Measurements from ENCODE around the gene DNLZ.

Gene DNLZ

GRCh38 chr9:136370037-136370436, 6.5 kb upstream of the DNLZ start:
- Histone ChIP-seq H3K4me3 (ENCODE audit: insufficient read depth, low read depth, low read length) (no peak overlapping the region), H3K27me3 (ENCODE audit: control insufficient read depth, insufficient read depth, low read length, poor library complexity, severe bottlenecking) (no peaks in the 10 kb centered on the region), H3K27ac (ENCODE audit: insufficient read depth, low read depth, low read length, poor library complexity, severe bottlenecking) (no peak overlapping the region), H3K9me3 (ENCODE audit: control insufficient read depth, low read length) (no peaks in the 10 kb centered on the region), H3K4me1 (ENCODE audit: control insufficient read depth, insufficient read depth, low read length) (peaks cover 13% of the 10 kb centered on the region), H3K36me3 (ENCODE audit: control insufficient read depth, insufficient read depth, low read length) (no peaks in the 10 kb centered on the region)
- WGBS, 2 experiments: 94 to 96% methylated on average over 19 of the region's 19 CpGs

GRCh38 chr9:136368190-136368589, 4.6 kb upstream of the DNLZ start:
- WGBS, 2 experiments: 92 to 93% methylated on average over 18 of the region's 18 CpGs
- Histone ChIP-seq H3K4me1 (ENCODE audit: control insufficient read depth, insufficient read depth, low read length) (peaks cover 6% of the 10 kb centered on the region), H3K27ac (ENCODE audit: insufficient read depth, low read depth, low read length, poor library complexity, severe bottlenecking) (no peak overlapping the region), H3K36me3 (ENCODE audit: control insufficient read depth, insufficient read depth, low read length) (no peaks in the 10 kb centered on the region), H3K27me3 (ENCODE audit: control insufficient read depth, insufficient read depth, low read length, poor library complexity, severe bottlenecking) (no peaks in the 10 kb centered on the region), H3K4me3 (ENCODE audit: insufficient read depth, low read depth, low read length) (no peak overlapping the region), H3K9me3 (ENCODE audit: control insufficient read depth, low read length) (no peaks in the 10 kb centered on the region)

GRCh38 chr9:136367296-136368145, 4.0 kb upstream of the DNLZ start:
- H3K36me3 ChIP-seq (ENCODE audit: control insufficient read depth, insufficient read depth, low read length): no peaks in the 10 kb centered on the region
- H3K4me3 ChIP-seq (ENCODE audit: insufficient read depth, low read depth, low read length): no peak overlapping the region
- no peaks in the 10 kb centered on the region for H3K9me3 ChIP-seq (ENCODE audit: control insufficient read depth, low read length)
- WGBS, 2 experiments: 92% methylated on average over 45 of the region's 45 CpGs
- H3K4me1 ChIP-seq (ENCODE audit: control insufficient read depth, insufficient read depth, low read length): peaks cover 4% of the 10 kb centered on the region
- no peak overlapping the region for H3K27ac ChIP-seq (ENCODE audit: insufficient read depth, low read depth, low read length, poor library complexity, severe bottlenecking)
- no peaks in the 10 kb centered on the region for H3K27me3 ChIP-seq (ENCODE audit: control insufficient read depth, insufficient read depth, low read length, poor library complexity, severe bottlenecking)

- Histone ChIP-seq H3K4me3 (ENCODE audit: insufficient read depth, low read depth, low read length) (no peak overlapping the region), H3K4me1 (ENCODE audit: control insufficient read depth, insufficient read depth, low read length) (peaks cover 5% of the 10 kb centered on the region), H3K36me3 (ENCODE audit: control insufficient read depth, insufficient read depth, low read length) (no peaks in the 10 kb centered on the region), H3K9me3 (ENCODE audit: control insufficient read depth, low read length) (no peaks in the 10 kb centered on the region), H3K27ac (ENCODE audit: insufficient read depth, low read depth, low read length, poor library complexity, severe bottlenecking) (no peak overlapping the region), H3K27me3 (ENCODE audit: control insufficient read depth, insufficient read depth, low read length, poor library complexity, severe bottlenecking) (no peaks in the 10 kb centered on the region)
- WGBS, 2 experiments: 92 to 96% methylated on average over 9 of the region's 9 CpGs
Observed at GRCh38 chr9:136366826-136367225, 3.3 kb upstream of the DNLZ start.

GRCh38 chr9:136365775-136366222, 2.3 kb upstream of the DNLZ start:
- Histone ChIP-seq H3K27me3 (ENCODE audit: control insufficient read depth, insufficient read depth, low read length, poor library complexity, severe bottlenecking) (no peaks in the 10 kb centered on the region), H3K4me3 (ENCODE audit: insufficient read depth, low read depth, low read length) (no peak overlapping the region), H3K36me3 (ENCODE audit: control insufficient read depth, insufficient read depth, low read length) (no peaks in the 10 kb centered on the region), H3K27ac (ENCODE audit: insufficient read depth, low read depth, low read length, poor library complexity, severe bottlenecking) (no peak overlapping the region), H3K9me3 (ENCODE audit: control insufficient read depth, low read length) (no peaks in the 10 kb centered on the region), H3K4me1 (ENCODE audit: control insufficient read depth, insufficient read depth, low read length) (peaks cover 5% of the 10 kb centered on the region)
- 92% methylated on average over 9 of the region's 9 CpGs for WGBS, 2 experiments

- Histone ChIP-seq H3K27ac (ENCODE audit: insufficient read depth, low read depth, low read length, poor library complexity, severe bottlenecking) (no peak overlapping the region), H3K27me3 (ENCODE audit: control insufficient read depth, insufficient read depth, low read length, poor library complexity, severe bottlenecking) (no peaks in the 10 kb centered on the region), H3K4me3 (ENCODE audit: insufficient read depth, low read depth, low read length) (no peak overlapping the region), H3K9me3 (ENCODE audit: control insufficient read depth, low read length) (no peaks in the 10 kb centered on the region), H3K36me3 (ENCODE audit: control insufficient read depth, insufficient read depth, low read length) (no peaks in the 10 kb centered on the region), H3K4me1 (ENCODE audit: control insufficient read depth, insufficient read depth, low read length) (peaks cover 5% of the 10 kb centered on the region)
- 91 to 93% methylated on average over 31 of the region's 31 CpGs for WGBS, 2 experiments
Observed at GRCh38 chr9:136364942-136365774, 1.6 kb upstream of the DNLZ start.

GRCh38 chr9:136363949-136364748, 605 bp upstream of the DNLZ start:
- Histone ChIP-seq H3K27ac (ENCODE audit: insufficient read depth, low read depth, low read length, poor library complexity, severe bottlenecking) (no peak overlapping the region), H3K27me3 (ENCODE audit: control insufficient read depth, insufficient read depth, low read length, poor library complexity, severe bottlenecking) (no peaks in the 10 kb centered on the region), H3K36me3 (ENCODE audit: control insufficient read depth, insufficient read depth, low read length) (no peaks in the 10 kb centered on the region), H3K4me3 (ENCODE audit: insufficient read depth, low read depth, low read length) (no peak overlapping the region), H3K4me1 (ENCODE audit: control insufficient read depth, insufficient read depth, low read length) (peaks cover 5% of the 10 kb centered on the region), H3K9me3 (ENCODE audit: control insufficient read depth, low read length) (no peaks in the 10 kb centered on the region)
- WGBS, 2 experiments: 85% methylated on average over 54 of the region's 54 CpGs

- Histone ChIP-seq H3K27ac (ENCODE audit: insufficient read depth, low read depth, low read length, poor library complexity, severe bottlenecking) (no peak overlapping the region), H3K9me3 (ENCODE audit: control insufficient read depth, low read length) (no peaks in the 10 kb centered on the region), H3K4me1 (ENCODE audit: control insufficient read depth, insufficient read depth, low read length) (peaks cover 5% of the 10 kb centered on the region), H3K27me3 (ENCODE audit: control insufficient read depth, insufficient read depth, low read length, poor library complexity, severe bottlenecking) (no peaks in the 10 kb centered on the region), H3K4me3 (ENCODE audit: insufficient read depth, low read depth, low read length) (no peak overlapping the region), H3K36me3 (ENCODE audit: control insufficient read depth, insufficient read depth, low read length) (no peaks in the 10 kb centered on the region)
- WGBS, 2 experiments: 94 to 95% methylated on average over 5 to 6 of the region's 6 CpGs
Observed at GRCh38 chr9:136362450-136362784, 1.1 kb downstream of the DNLZ start.

- WGBS, 2 experiments: 91% methylated on average over 26 of the region's 26 CpGs
- Histone ChIP-seq H3K4me3 (ENCODE audit: insufficient read depth, low read depth, low read length) (no peak overlapping the region), H3K4me1 (ENCODE audit: control insufficient read depth, insufficient read depth, low read length) (peaks cover 5% of the 10 kb centered on the region), H3K36me3 (ENCODE audit: control insufficient read depth, insufficient read depth, low read length) (no peaks in the 10 kb centered on the region), H3K27ac (ENCODE audit: insufficient read depth, low read depth, low read length, poor library complexity, severe bottlenecking) (no peak overlapping the region), H3K27me3 (ENCODE audit: control insufficient read depth, insufficient read depth, low read length, poor library complexity, severe bottlenecking) (no peaks in the 10 kb centered on the region), H3K9me3 (ENCODE audit: control insufficient read depth, low read length) (no peaks in the 10 kb centered on the region)
Observed at GRCh38 chr9:136361754-136362449, 1.6 kb downstream of the DNLZ start.

Measured in ectodermal cell (in vitro differentiated cells).